Endothelial cell of umbilical vein (primary cell): Measurements from ENCODE around the gene PARD6G. TPM values are rescaled to one million over a fixed set of nuclear protein-coding genes. Genes with fewer than 3 reads are reported as not detected.

Experiments
- BruUV-seq: library from RNA; stranded (reverse); fragments of 400-500 nt; replicated peaks from 2 replicates; lab custom pipeline; 2021; lab: Mats Ljungman, UMichigan
- CTCF ChIA-PET: fragments of 300-600, 350-600 bp; sonication (Branson Sonifier 250); formaldehyde crosslinking; loops from one replicate; lab custom pipeline; 2021; ENCODE audit warnings: antibody characterized with exemption, inconsistent platforms; lab: Charles Lee
- POLR2A ChIA-PET: fragments of 300-600, 350-600 bp; sonication (Branson Sonifier 250); formaldehyde crosslinking; loops from one replicate; lab custom pipeline; 2021; ENCODE audit warnings: antibody characterized with exemption, inconsistent platforms; lab: Charles Lee
- DNase-seq: peaks from one replicate; pipeline ENCODE4 v3.0.0-alpha.2; 2011; ENCODE audit warnings: low read depth, low spot score
- FAIRE-seq: peaks from 2 replicates; lab custom pipeline; 2011; peaks lifted over from hg19 to GRCh38; lab: Jason Lieb, UNC
- H2AFZ ChIP-seq: 2 replicates; pipeline ENCODE4 v1.6.0; 2012; ENCODE audit warnings: low read depth, low read length, control low read depth, inconsistent platforms
- H3K27ac ChIP-seq: 2 replicates; pipeline ENCODE4 v1.5.1; 2011; ENCODE audit warnings: low read depth, mild to moderate bottlenecking, control low read depth, low read length, moderate library complexity; ENCODE audit not compliant: insufficient read depth
- H3K27me3 ChIP-seq, 2 experiments: 2 replicates each; pipeline versions ENCODE4 v1.6.0 to v1.6.1; 2011; ENCODE audit warnings: low read length in 2 of 2, mixed read lengths in 1 of 2; ENCODE audit not compliant: control insufficient read depth in 2 of 2, insufficient read depth in 2 of 2
- H3K36me3 ChIP-seq, 2 experiments: 2 replicates in 1 of 2; 3 replicates in 1 of 2; pipeline ENCODE4 v1.5.1; 2011; ENCODE audit warnings: low read length in 2 of 2, mild to moderate bottlenecking in 1 of 2, moderate library complexity in 1 of 2; ENCODE audit not compliant: control insufficient read depth in 2 of 2, insufficient read depth in 2 of 2; ENCODE audit errors: extremely low read depth in 1 of 2
- H3K4me1 ChIP-seq: 3 replicates; pipeline ENCODE4 v1.5.1; 2011; ENCODE audit warnings: mild to moderate bottlenecking, low read length; ENCODE audit not compliant: control insufficient read depth, insufficient read depth; ENCODE audit errors: extremely low read depth
- H3K4me2 ChIP-seq: 2 replicates; pipeline ENCODE4 v1.6.1; 2011; ENCODE audit warnings: low read length, control low read depth, mixed read lengths; ENCODE audit not compliant: insufficient read depth
- H3K4me3 ChIP-seq, 3 experiments: fragments of 200-600 bp in 1 of 3; sonication (generic), shearing (Covaris generic) in 1 of 3; replicated peaks in 1 of 3; 2 replicates each; pipeline ENCODE4 v1.5.1; 2011 to 2016; ENCODE audit warnings: control low read depth in 3 of 3, low read length in 3 of 3, mild to moderate bottlenecking in 2 of 3, inconsistent platforms in 1 of 3, low read depth in 1 of 3, moderate library complexity in 1 of 3; ENCODE audit not compliant: insufficient read depth in 1 of 3
- H3K79me2 ChIP-seq: 2 replicates; pipeline ENCODE4 v1.6.0; 2012; ENCODE audit warnings: low read length, inconsistent platforms; ENCODE audit not compliant: control insufficient read depth, insufficient read depth
- H3K9ac ChIP-seq: replicated peaks from 2 replicates; pipeline ENCODE3; 2011; ENCODE audit warnings: low read length, control low read depth; ENCODE audit not compliant: insufficient read depth; ENCODE audit errors: extremely low read depth
- H3K9me1 ChIP-seq: replicated peaks from 3 replicates; pipeline ENCODE4 v1.6.0; 2011; ENCODE audit warnings: mild to moderate bottlenecking, low read length; ENCODE audit not compliant: control insufficient read depth, insufficient read depth; ENCODE audit errors: extremely low read depth
- H3K9me3 ChIP-seq: replicated peaks from 2 replicates; pipeline ENCODE4 v1.5.1; 2012; ENCODE audit warnings: low read length, inconsistent platforms; ENCODE audit not compliant: control insufficient read depth, insufficient read depth
- H4K20me1 ChIP-seq: replicated peaks from 2 replicates; pipeline ENCODE3; 2011; ENCODE audit warnings: mild to moderate bottlenecking, low read length; ENCODE audit not compliant: control insufficient read depth, insufficient read depth; ENCODE audit errors: extremely low read depth
- CTCF ChIP-seq, 2 donors: IDR thresholded peaks; 1 replicate in 1 of 2; 2 replicates in 1 of 2; pipeline ENCODE4 v1.5.1; 2011; ENCODE audit warnings: low read length in 2 of 2, mild to moderate bottlenecking in 2 of 2, moderate library complexity in 2 of 2, control low read depth in 1 of 2, inconsistent platforms in 1 of 2, low read depth in 1 of 2; ENCODE audit not compliant: insufficient read depth in 1 of 2; ENCODE audit errors: extremely low read depth in 1 of 2
- EZH2 ChIP-seq: IDR thresholded peaks from 2 replicates; pipeline ENCODE4 v1.6.1; 2012; ENCODE audit warnings: borderline replicate concordance, low read depth, mild to moderate bottlenecking, moderate library complexity, low read length, inconsistent platforms; ENCODE audit not compliant: severe bottlenecking
- FOS ChIP-seq: IDR thresholded peaks from 2 replicates; pipeline ENCODE4 v1.6.1; 2011; ENCODE audit warnings: mild to moderate bottlenecking, low read length, moderate library complexity, borderline replicate concordance; ENCODE audit not compliant: insufficient read depth
- GATA2 ChIP-seq: IDR thresholded peaks from 2 replicates; pipeline ENCODE4 v1.7.0; 2011; ENCODE audit warnings: low read depth, mild to moderate bottlenecking, moderate library complexity, mixed read lengths, low read length; ENCODE audit not compliant: insufficient read length, insufficient read depth
- JUN ChIP-seq: IDR thresholded peaks from 2 replicates; pipeline ENCODE4 v1.6.1; 2011; ENCODE audit warnings: borderline replicate concordance, low read depth; ENCODE audit not compliant: insufficient read length, insufficient read depth
- MAX ChIP-seq: IDR thresholded peaks from 2 replicates; pipeline ENCODE4 v1.6.1; 2011; ENCODE audit not compliant: insufficient read depth, insufficient read length
- MYC ChIP-seq: IDR thresholded peaks from one replicate; pipeline ENCODE4 v1.6.1; 2011; ENCODE audit warnings: mild to moderate bottlenecking, low read depth, low read length
- POLR2A ChIP-seq: IDR thresholded peaks from 2 replicates; pipeline ENCODE4 v1.6.1; 2012; ENCODE audit warnings: low read depth, mild to moderate bottlenecking, control low read depth, low read length
- POLR2AphosphoS5 ChIP-seq: IDR thresholded peaks from 2 replicates; pipeline ENCODE4 v1.6.1; 2012; ENCODE audit warnings: low read depth, mild to moderate bottlenecking, control low read depth, low read length, moderate library complexity; ENCODE audit not compliant: insufficient read depth
- dilution Hi-C: fragments of 300-500 bp; cut with MboI; formaldehyde crosslinking; loops from one replicate; pipeline ENCODE4 v1.15.0; 2019; ENCODE audit warnings: low sequenced_read_pairs; ENCODE audit not compliant: extremely low pct_ligation_motif_present
- intact Hi-C: fragments of 100-400 bp; cut with micrococcal nuclease; formaldehyde crosslinking; loops from one replicate; pipeline ENCODE4 v1.10.0; 2022
- polyA plus RNA-seq, 4 experiments: library from polyadenylated mRNA; depleted of rRNA in 3 of 4; stranded (reverse) in 3 of 4; unstranded in 1 of 4; fragments of >200 nt; gene quantifications; 2 replicates each; pipeline versions ENCODE4 v1.2.1 to v1.2.3, GENCODE V29; 2011 to 2012; ENCODE audit warnings: missing spikeins in 1 of 4
- total RNA-seq: library from RNA; stranded (reverse); gene quantifications from 2 replicates; pipeline ENCODE4 v1.2.3, GENCODE V29; 2021

PARD6G gene
- total and polyA plus RNA-seq, 2 donors (not counting 3 experiments of a cell fraction or from before 2014, with no cell fraction given): 1.2 to 1.8 TPM

- H3K36me3 ChIP-seq: no peaks in the 10 kb centered on the region
- H3K79me2 ChIP-seq: no peaks in the 10 kb centered on the region
- H3K4me1 ChIP-seq: no peaks in the 10 kb centered on the region
- dilution Hi-C loops: no loop called here
- ChIA-PET CTCF (no interaction called here), POLR2A (no interaction called here)
- H3K27me3 ChIP-seq: no peaks in the 10 kb centered on the region
- H2AFZ ChIP-seq: no peak overlapping the region
- no peak overlapping the region for H3K4me2 ChIP-seq
- no peaks in the 10 kb centered on the region for H4K20me1 ChIP-seq
- no peak overlapping the region for H3K27ac ChIP-seq
- DNase-seq (no peak), FAIRE-seq (no peak)
- no peaks in the 10 kb centered on the region for H3K9me1 ChIP-seq
- TF ChIP-seq CTCF (IDR thresholded peaks at IDR 0.05; ENCODE audit: extremely low read depth in 1 of 2, insufficient read depth in 1 of 2, low read depth in 1 of 2, low read length in 2 of 2) (no peak), JUN (no peak), POLR2A (no peak), GATA2 (no peak), MAX (no peak), EZH2 (no peak), POLR2AphosphoS5 (no peak), FOS (no peak), MYC (no peak)
- H3K9ac ChIP-seq: no peak overlapping the region
- BruUV-seq: no TSS peak
- no peaks in the 10 kb centered on the region for H3K9me3 ChIP-seq
- intact Hi-C loops: no loop called here
- no peak overlapping the region for H3K4me3 ChIP-seq
These were observed 75.3 kb downstream of the PARD6G start for GRCh38 chr18:80172056-80172455.
